GM19025 (cell line): Measurements from ENCODE around the gene OCLN.
"Not testable (repeated sequence)": the region's sequence is repeated elsewhere in the genome, so short reads cannot be mapped to it uniquely, and the experiment has no call there.

Source experiments
- ATAC-seq: cut with Tn5 transposase; IDR thresholded peaks from one replicate; pipeline ENCODE4 v1.9.1; 2021; ENCODE audit warnings: mild to moderate bottlenecking, low read depth, moderate library complexity; ENCODE audit not compliant: unreplicated experiment

OCLN gene

GRCh38 chr5:69491027-69491426, 1.6 kb upstream of the OCLN start:
- ATAC-seq = no peak

GRCh38 chr5:69491838-69492390, 676 bp upstream of the OCLN start:
- no peak for ATAC-seq

GRCh38 chr5:69492923-69493395, 369 bp downstream of the OCLN start:
- no peak for ATAC-seq

GRCh38 chr5:69493396-69494133, 975 bp downstream of the OCLN start:
- no peak for ATAC-seq

GRCh38 chr5:69494452-69494851, 1.9 kb downstream of the OCLN start:
- no peak for ATAC-seq

GRCh38 chr5:69497006-69497520, 4.5 kb downstream of the OCLN start:
- no peak for ATAC-seq

- no peak for ATAC-seq
These were observed 5.8 kb downstream of the OCLN start for GRCh38 chr5:69498384-69498783.

GRCh38 chr5:69502367-69502766, 9.8 kb downstream of the OCLN start:
- ATAC-seq = no peak

- ATAC-seq = no peak
These were observed 10.3 kb downstream of the OCLN start for GRCh38 chr5:69502767-69503488.

GRCh38 chr5:69504036-69504435, 11.4 kb downstream of the OCLN start:
- no peak for ATAC-seq

GRCh38 chr5:69505306-69505705, 12.7 kb downstream of the OCLN start:
- ATAC-seq = no peak

- ATAC-seq = no peak
These were observed 16.6 kb downstream of the OCLN start for GRCh38 chr5:69509212-69509611.

GRCh38 chr5:69510694-69511093, 18.1 kb downstream of the OCLN start:
- ATAC-seq = no peak

GRCh38 chr5:69512740-69513260, 20.2 kb downstream of the OCLN start:
- ATAC-seq = no peak

- ATAC-seq = not testable (repeated sequence)
These were observed 23.0 kb downstream of the OCLN start for GRCh38 chr5:69515570-69515969.

GRCh38 chr5:69516769-69517168, 24.2 kb downstream of the OCLN start:
- ATAC-seq = no peak

- no peak for ATAC-seq
These were observed 25.2 kb downstream of the OCLN start for GRCh38 chr5:69517763-69518212.

GRCh38 chr5:69519285-69519684, 26.7 kb downstream of the OCLN start:
- ATAC-seq = no peak

- no peak for ATAC-seq
These were observed 29.4 kb downstream of the OCLN start for GRCh38 chr5:69522035-69522434.

GRCh38 chr5:69525490-69525889, 32.9 kb downstream of the OCLN start:
- no peak for ATAC-seq

- no peak for ATAC-seq
These were observed 34.1 kb downstream of the OCLN start for GRCh38 chr5:69526660-69527059.
